ENCODE data around the gene PTPRN2.

The PTPRN2 gene

DNA sequence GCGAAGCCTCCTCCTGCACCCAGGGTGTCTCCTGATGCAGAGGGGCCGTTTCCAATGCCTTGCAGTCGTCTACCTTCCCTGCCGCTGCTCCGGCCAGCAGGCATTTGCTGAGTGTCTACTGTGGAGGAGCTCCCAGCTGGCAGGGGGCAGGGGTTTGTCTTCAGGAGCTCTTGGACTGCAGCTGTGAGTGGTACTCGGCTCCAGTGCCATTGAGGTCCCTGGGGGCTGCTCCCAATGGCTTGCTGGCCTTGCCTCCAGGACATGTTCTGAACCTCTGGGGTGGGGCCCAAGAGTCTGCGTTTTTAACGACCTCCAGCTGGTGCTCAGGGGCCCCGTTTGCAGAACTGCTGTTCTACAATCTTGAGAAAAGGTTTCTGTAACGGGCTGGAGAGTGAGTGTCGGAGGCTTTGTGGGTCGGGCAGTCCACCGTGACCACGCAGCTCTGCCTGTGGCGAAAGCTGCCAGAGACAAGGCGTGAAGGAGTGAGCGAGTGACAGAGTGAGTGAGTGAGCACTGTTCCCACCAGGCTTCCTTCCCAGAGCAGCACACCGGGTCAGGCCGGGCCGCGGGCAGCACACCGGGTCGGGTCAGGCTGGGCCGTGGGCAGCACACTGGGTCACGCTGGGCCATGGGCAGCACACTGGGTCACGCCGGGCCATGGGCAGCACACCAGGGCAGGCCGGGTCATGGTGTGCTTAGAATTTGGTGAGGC is 520.2 kb downstream of the PTPRN2 start:
- DNase-seq (ENCODE audit: low spot score): no peak
- TF ChIP-seq, protein P1, sequence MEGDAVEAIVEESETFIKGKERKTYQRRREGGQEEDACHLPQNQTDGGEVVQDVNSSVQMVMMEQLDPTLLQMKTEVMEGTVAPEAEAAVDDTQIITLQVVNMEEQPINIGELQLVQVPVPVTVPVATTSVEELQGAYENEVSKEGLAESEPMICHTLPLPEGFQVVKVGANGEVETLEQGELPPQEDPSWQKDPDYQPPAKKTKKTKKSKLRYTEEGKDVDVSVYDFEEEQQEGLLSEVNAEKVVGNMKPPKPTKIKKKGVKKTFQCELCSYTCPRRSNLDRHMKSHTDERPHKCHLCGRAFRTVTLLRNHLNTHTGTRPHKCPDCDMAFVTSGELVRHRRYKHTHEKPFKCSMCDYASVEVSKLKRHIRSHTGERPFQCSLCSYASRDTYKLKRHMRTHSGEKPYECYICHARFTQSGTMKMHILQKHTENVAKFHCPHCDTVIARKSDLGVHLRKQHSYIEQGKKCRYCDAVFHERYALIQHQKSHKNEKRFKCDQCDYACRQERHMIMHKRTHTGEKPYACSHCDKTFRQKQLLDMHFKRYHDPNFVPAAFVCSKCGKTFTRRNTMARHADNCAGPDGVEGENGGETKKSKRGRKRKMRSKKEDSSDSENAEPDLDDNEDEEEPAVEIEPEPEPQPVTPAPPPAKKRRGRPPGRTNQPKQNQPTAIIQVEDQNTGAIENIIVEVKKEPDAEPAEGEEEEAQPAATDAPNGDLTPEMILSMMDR (IDR thresholded peaks at IDR 0.05): no peak
- Histone ChIP-seq H3K27ac (no peak overlapping the region), H3K4me3 (no peak overlapping the region)

DNA sequence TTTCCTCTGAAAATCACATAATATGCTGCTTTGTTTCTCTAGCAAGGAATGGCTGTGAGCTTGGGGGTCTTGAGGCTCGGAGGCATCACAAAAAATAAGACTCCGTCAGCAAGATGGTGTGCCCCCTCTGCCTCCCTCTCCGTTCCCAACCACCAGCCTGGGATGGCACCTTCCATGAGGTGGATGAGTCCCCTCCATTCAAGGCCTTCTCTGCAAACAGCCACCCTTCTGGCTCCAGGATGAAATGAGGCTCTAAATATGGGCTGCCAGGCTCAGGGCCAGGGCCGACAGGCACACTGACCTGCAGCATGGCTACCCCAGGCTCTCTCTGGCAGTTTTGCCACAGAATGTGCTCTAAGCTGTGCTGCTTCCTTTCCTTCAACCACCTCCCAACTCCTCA is 521.5 kb downstream of the PTPRN2 start:
- Histone ChIP-seq H3K4me3 (no peak overlapping the region), H3K27ac (no peak overlapping the region)
- DNase-seq (ENCODE audit: low spot score): no peak
- TF ChIP-seq, protein P1 (IDR thresholded peaks at IDR 0.05): no peak

DNA sequence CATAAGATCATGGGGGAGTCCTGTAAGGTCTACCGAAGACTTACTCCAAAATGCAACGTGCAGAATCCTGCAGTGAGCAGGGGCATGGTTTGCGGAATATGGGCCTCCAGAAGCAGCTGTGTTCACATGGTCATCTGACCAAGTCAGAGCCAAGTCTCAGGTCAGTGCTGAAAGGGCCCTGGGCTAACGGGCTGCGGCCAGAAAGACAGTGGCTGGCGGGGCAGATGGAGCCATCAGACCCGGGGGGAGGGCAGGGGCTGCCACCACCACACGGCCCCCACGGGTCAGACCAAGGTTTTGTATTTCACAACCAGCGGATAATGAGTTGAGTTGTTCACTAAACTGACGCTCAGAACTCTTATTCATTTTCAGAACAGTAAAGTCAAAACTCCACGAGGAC is 522.3 kb downstream of the PTPRN2 start:
- H3K4me3 ChIP-seq: no peak overlapping the region
- no peak for DNase-seq (ENCODE audit: low spot score)
- no peak overlapping the region for H3K27ac ChIP-seq
- TF ChIP-seq, protein P1 (IDR thresholded peaks at IDR 0.05): no peak

DNA sequence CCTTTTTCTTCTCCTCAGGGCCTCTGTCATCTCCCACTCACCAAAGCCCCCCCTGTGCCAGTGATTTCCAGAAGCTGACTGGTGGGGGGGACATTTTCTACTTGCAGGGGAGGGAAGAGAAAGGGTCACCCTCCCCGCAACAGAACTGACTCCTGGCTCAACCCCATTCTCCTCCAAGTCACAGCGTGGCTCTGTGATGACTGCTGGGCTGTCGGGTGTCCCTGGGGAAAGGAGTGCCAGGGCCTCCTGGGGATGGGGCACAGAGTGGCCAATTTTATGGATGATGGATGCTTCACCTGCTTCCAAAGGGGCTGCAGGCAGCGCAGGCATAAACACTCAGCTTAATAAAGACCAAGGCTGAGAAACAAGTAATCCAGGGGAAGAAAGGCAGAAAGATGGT is 523.0 kb downstream of the PTPRN2 start:
- no peak for DNase-seq (ENCODE audit: low spot score)
- H3K27ac ChIP-seq: no peak overlapping the region
- H3K4me3 ChIP-seq: no peak overlapping the region
- TF ChIP-seq, protein P1 (IDR thresholded peaks at IDR 0.05): no peak

DNA sequence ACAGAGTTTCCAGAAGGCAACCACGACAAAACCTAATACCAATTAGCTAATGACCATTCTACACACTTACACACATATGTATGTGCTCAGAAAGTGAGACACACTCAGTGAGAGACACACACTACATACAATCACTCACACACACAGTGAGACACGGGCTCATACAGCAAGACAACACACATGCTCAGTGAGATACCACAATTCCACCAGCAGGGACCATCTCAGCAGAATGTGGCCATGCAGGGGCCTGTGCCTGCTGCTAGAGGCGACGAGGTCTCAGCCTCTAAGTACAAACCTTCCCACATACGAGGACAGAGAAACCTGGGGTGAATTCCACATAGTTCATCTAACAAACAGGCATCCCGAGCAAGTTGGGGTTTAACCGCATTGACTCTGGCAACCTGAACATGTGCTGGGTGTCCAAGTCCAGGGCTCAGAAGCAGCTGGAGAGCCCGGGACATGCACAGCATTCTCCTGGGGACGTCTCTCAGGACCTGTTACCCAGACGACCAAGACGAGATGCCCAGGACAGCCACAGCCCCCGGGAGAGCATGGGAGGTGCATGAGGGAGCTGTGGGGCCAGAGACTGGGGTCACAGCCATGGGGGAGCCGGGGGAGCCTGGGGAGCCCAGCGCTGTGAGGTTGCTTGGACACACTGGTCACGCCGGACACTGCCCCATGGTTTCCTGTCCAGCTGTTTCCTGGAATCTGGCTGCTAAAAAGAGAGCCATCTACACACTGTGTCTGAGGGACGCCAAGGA is 523.6 kb downstream of the PTPRN2 start:
- no peak overlapping the region for H3K4me3 ChIP-seq
- TF ChIP-seq, protein P1 (IDR thresholded peaks at IDR 0.05): no peak
- no peak for DNase-seq (ENCODE audit: low spot score)
- no peak overlapping the region for H3K27ac ChIP-seq

DNA sequence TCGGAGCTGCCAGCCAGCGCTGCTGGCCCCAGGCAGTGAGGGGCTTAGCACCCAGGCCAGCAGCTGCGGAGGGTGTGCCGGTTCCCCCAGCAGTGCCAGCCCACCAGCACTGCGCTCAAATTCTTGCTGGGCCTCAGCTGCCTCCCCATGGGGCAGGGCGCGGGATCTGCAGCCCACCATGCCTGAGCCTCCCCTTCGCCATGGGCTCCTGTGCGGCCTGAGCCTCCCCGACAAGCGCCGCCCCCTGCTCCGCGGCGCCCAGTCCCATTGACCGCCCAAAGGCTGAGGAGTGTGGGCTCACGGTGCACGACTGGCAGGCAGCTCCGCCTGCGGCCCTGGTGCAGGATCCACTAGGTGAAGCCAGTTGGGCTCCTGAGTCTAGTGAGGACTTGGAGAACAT is 525.0 kb downstream of the PTPRN2 start:
- no peak overlapping the region for H3K27ac ChIP-seq
- no peak for DNase-seq (ENCODE audit: low spot score)
- TF ChIP-seq, protein P1 (IDR thresholded peaks at IDR 0.05): no peak
- H3K4me3 ChIP-seq: no peak overlapping the region
